GM19372 (cell line): ENCODE data around the gene EFCAB12.
"Not testable (repeated sequence)": the region's sequence is repeated elsewhere in the genome, so short reads cannot be mapped to it uniquely, and the experiment has no call there.

Source experiments
- ATAC-seq: cut with Tn5 transposase; IDR thresholded peaks from one replicate; pipeline ENCODE4 v1.9.1; 2021; ENCODE audit warnings: mild to moderate bottlenecking, low read depth, moderate library complexity; ENCODE audit not compliant: unreplicated experiment

The EFCAB12 gene

DNA sequence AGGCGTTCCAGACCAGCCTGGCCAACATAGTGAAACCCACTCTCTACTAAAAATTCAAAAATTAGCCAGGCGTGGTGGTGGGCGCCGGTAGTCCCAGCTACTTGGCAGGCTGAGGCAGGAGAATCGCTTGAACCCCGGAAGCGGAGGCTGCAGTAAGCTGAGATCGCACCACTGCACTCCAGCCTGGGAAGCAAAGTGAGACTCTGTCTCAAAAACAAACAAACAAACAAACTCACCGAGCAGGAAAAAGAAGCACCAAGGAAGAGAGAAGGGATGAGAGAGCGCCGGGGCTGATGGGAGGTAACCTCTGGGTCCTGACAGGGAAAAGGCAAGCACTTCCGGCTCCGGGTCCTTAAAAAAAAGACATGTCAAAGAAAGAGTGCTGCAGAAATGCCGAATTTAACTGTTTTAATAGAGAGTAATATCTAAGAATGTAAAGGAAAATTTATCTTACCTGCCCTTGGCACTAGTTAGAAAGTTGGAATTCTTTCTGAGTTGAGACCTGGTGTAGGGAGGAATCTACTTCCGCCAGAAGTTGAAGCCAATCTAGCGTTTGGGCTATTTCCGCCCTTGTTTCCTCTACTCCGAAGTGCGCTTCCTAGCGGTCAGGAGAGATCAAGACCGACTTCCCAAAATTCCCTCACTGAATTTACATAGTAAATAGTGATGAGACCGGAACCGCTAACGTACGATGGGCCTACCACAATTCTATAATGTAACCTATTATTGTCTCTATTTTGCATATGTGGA is 29.1 kb downstream of the EFCAB12 start:
- peak; percentile 67 for ATAC-seq

- no peak for ATAC-seq
Measured at GRCh38 chr3:129398803-129399144, 29.7 kb downstream of the EFCAB12 start.

DNA sequence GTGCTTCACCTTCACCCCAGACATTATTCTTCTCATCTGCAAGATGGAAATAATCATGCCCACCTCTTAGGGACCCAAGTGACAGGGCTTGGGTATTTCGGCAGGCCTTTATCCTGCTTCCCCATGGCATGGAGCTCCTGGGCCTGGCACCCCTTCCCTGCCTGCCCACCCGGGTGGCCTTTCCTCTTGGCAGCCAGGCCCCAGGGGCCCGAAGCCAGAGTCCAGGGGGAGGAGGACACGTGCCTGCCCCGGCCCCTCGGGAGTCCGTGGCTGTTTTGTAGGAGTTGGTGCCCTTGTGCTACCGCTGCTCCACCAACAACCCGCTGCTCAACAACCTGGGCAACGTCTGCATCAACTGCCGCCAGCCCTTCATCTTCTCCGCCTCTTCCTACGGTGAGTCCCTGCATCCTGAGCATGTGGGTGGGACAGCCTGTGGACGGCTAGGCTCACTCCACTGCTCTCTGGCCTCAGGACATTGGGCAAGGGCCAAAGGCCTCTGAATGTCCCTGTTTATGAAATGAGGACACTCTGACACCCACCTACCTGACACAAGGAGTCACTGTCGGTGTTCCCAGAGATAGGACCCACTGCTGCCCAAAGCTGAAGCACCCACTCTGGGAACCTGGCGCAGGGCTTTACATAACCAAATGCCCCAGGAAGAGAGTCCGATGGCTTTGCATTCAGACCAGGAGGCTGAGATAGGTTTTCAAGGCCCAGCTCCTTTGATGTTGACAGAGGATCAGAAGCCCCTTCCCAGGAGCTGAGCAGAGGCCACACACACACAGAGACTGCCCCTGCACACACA is 34.5 kb downstream of the EFCAB12 start:
- not testable (repeated sequence) for ATAC-seq

DNA sequence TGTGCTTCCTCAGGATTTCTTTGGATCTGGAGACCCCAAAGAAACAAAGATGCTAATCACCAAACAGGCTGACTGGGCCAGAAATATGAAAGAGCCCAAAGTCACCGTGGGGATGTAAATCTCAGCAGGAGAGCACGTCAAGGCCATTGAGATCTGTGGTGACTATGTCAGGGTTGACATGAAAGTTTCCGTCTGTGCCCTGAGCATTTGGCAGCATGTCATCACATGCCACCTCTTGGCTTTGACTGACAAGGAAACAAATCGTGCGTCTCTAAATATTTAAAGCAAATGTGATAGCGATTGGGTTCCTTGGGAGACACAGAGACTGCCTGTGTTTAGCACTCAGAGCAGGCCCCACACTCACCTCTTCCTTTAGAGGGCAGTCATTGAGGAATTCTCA is 35.2 kb downstream of the EFCAB12 start:
- ATAC-seq: no peak

DNA sequence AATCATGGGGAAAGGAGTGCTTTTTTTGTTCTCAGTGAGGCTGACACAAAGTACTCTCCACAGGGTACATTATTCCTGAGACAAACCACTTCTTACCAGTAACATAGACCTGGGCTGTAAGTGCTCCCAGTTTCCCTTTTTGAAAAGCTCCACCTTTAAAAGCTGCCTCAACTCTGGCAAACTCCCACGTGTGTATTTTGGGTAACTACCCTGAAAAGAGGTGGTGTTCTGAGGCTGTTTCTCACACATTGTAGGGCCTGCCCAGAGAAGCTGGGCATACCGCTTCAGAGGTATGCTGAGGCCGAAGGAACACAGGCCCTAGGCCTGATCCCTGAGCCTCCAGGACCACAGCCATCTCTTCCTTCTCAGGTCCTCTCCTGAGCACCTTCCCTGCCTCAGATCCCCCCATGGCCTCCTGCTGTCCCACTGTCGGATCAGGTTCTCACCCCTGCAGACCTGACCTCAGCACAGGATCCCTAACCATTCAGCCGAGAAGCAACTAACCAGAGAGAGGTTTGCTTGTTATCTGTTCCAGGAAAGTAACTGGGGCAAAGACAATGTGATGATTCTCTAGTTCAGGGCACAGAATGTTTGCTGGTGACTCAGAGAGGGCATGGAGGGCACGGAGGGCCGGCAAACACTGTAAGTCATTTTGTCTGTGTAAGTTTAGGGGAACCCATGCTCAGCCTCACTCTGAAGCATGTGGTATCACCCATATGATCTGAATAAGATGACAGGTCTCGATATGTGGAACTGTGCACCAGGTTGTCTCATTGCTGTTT is 36.1 kb downstream of the EFCAB12 start:
- not testable (repeated sequence) for ATAC-seq

DNA sequence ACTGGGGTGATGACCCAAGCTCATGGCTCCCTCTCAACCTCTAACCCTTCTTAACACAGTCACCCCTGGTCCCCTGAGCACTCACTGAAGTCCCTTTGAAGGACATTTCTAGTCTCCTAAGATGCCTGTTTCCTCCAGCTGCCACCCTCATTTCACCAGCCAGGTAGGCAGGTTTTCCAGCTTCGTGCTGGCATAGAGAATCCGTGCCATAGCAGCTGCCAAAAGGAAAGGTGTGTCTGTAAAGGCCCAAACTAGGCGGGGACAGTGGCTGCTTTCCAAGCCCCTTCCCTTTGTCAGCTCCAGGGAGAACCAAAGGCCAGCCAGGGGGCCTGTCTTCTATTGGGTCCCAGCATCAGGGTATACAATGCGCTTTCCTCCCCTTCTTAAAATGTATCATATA is 36.9 kb downstream of the EFCAB12 start:
- not testable (repeated sequence) for ATAC-seq

DNA sequence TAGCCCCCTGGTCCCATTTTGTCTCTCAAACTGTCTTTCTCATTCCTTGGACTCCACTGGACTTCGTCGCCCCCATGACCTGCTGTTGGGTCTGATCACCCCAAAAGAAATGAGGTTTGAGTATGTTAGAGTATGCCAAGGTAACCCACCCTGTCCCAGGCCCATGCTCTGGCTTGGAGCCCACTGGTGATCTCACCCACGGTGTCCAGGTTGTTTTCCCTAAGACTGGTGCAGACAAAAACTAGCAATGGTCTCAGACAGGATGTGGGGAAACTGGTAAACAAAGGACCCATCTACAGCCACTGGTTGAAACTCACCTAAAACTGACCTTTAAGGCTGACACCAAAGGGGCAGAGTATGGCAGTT is 38.9 kb downstream of the EFCAB12 start:
- ATAC-seq: no peak

GRCh38 chr3:129388791-129389571 is 39.5 kb downstream of the EFCAB12 start:
- not testable (repeated sequence) for ATAC-seq

- no peak for ATAC-seq
Measured at GRCh38 chr3:129387487-129387886, 40.9 kb downstream of the EFCAB12 start.

GRCh38 chr3:129386984-129387383 is 41.5 kb downstream of the EFCAB12 start:
- ATAC-seq: no peak

GRCh38 chr3:129385507-129385906 is 42.9 kb downstream of the EFCAB12 start:
- not testable (repeated sequence) for ATAC-seq

DNA sequence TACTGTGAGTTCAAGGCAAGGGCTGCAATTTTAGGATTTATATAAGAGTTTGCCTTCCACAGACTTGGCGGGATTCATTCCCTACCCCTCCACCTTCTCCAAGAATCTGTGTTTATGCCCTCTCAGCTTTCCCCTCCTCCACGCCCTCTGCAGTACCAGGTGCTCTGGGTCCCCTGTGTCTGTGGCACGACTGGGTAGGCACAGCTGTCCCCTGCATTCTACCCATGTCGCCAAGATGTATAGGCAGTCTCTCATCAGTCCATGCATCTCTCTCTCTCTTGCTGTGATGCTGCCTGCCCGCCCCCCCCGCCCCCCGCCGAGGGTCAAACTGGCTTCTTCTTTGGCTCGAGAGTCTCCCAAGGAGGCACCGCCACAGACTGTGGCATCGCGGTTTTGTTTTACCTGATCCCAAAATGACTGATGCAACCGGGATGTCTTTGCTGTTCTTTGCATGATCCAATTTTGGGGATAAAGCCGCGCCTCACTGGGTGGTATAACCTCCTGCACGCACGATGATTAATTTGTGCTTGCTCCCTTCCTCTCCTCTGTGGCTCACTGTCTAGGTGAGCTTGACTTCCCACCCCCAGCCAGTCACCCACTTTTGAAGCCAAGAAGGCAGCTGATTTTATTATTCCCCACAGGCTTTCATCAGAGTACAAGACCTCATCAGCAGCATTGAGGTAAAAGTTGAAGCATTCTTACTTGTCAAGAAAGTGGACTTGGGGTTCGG is 43.7 kb downstream of the EFCAB12 start:
- no peak for ATAC-seq

DNA sequence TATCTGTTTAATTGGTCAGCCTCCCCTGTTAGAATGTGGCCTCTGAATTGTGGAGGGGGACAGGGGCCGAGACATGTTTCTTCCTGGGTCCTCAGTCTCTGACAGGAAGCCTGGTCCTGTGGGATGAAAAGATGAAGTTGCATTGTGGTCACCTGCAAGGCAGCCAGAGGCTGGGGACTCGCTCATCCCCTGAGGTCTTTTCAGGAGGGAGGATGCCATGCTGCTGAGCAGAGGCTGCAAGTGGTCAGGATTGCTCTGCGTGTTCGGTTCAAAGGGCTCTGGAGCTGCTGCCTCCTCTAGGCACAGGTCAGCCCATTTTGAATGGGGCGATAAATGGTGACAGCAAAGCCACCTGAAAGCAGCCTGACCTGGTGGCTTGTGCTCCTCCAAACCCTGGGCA is 44.3 kb downstream of the EFCAB12 start:
- ATAC-seq: not testable (repeated sequence)

DNA sequence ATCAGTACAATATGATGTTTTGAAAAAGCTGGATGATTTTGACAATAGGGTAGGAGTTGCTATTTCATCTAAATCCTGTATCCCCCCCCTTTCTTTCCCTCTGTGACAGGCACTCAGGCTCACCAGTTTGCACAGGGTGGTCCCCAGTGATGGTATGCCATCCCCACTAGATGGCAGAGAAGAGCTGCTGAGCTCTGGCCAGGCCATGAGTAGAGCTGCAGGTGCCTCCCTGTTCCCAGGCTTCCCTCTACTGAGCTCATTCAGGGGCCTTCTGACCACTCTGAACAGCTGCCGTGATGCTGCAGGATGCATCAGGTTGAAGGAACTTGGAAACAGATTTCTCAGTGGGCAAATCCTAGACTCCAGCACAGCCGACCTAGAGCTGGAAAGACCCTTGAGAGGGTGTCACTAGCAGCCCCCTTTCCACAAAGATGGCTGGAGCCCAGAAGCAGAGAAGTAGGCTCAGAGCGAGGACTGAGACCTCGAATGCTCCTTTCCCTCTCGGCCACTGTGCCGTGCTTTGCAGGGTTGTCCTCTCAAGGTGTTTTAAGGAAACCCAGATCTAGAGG is 45.1 kb downstream of the EFCAB12 start:
- peak; percentile 78 for ATAC-seq

- no peak for ATAC-seq
Measured at GRCh38 chr3:129382366-129382765, 46.1 kb downstream of the EFCAB12 start.

GRCh38 chr3:129379582-129380358 is 48.7 kb downstream of the EFCAB12 start:
- ATAC-seq: no peak

DNA sequence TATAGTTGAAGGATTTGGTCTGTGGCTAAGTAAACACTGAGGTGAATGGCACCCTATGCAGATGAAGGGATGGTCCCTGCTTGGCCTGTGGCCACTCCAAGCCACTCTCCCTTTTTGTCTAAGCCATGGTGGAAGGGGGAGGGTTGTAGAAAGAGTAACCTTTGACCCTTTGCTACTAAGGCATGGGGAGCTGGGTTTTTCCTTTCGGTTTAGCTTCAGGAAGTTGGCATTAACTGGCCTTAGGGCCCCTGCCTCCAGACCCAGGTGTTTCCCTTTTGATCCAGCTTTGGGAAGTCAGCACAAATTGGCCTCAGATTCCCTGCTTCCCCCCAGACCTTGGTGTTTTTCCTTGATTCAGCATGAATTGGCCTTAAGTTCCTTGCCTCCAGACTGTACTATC is 49.5 kb downstream of the EFCAB12 start:
- ATAC-seq: no peak

DNA sequence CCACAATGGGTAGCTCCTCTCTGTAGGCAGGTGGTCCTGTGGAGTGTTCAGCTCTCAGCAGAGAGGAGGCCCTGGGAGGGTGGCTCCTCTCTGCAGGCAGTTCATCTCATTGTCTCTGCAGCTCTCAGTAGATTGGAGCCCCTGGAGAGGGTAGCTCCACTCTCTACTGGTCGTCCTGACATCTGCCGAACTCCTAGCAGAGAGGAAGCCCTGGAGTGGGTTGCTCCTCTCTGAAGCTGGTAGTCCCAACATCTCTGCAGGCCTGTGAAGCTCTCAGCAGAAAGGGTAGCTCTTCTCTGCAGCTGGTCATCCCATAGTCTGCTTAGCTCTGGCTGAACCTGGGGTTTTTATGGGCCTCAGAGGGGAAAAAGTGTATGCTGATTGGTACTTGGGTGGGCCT is 50.8 kb downstream of the EFCAB12 start:
- ATAC-seq: no peak

- ATAC-seq: no peak
Measured at GRCh38 chr3:129375099-129375498, 53.3 kb downstream of the EFCAB12 start.
